RWPE1 (cell line): ENCODE results near the gene MGAT5.

ENCODE experiments used
- CTCF ChIA-PET: fragments of 350-600 bp; sonication (Branson Sonifier 250); formaldehyde crosslinking; extraction: SDS; loops from one replicate; lab custom pipeline; 2021; lab: Yijun Ruan, JAX
- POLR2A ChIA-PET: fragments of 400-600 bp; formaldehyde crosslinking; extraction: SDS; loops from one replicate; lab custom pipeline; 2020; ENCODE audit warnings: antibody characterized with exemption; ENCODE audit not compliant: low non-redundant PET; lab: Yijun Ruan, JAX
- DNase-seq: peaks from one replicate; pipeline ENCODE4 v3.0.0; 2012; ENCODE audit warnings: low spot score
- H3K27ac ChIP-seq: fragments of 450-650 bp; 2 replicates; pipeline ENCODE4 v1.5.1; 2017
- CTCF ChIP-seq: fragments of 450-650 bp; conservative IDR thresholded peaks from 2 replicates; pipeline ENCODE4 v1.5.1; 2017; ENCODE audit warnings: low read depth, mild to moderate bottlenecking

MGAT5 gene

GRCh38 chr2:134324430-134324829, 70.6 kb downstream of the MGAT5 start:
- H3K27ac ChIP-seq: no peak overlapping the region
- no peak for TF ChIP-seq CTCF
- CTCF ChIA-PET: no interaction called here
- POLR2A ChIA-PET: no interaction called here
- DNase-seq: no peak

GRCh38 chr2:134324947-134325346, 71.1 kb downstream of the MGAT5 start:
- POLR2A ChIA-PET: no interaction called here
- CTCF ChIA-PET: no interaction called here
- no peak for TF ChIP-seq CTCF
- no peak for DNase-seq
- no peak overlapping the region for H3K27ac ChIP-seq

GRCh38 chr2:134325696-134326095, 71.8 kb downstream of the MGAT5 start:
- no peak for DNase-seq
- no peak for TF ChIP-seq CTCF
- no peak overlapping the region for H3K27ac ChIP-seq
- ChIA-PET POLR2A (no interaction called here), CTCF (no interaction called here)

- no peak for TF ChIP-seq CTCF
- DNase-seq: peak; percentile 18
- no peak overlapping the region for H3K27ac ChIP-seq
- POLR2A ChIA-PET: no interaction called here
- CTCF ChIA-PET: interaction anchor here (0.6 kb wide), 1 partner anchor 9 kb away, joined by 4 read pairs; no protein-coding TSS in a partner anchor
Measured at GRCh38 chr2:134327367-134327766, 73.5 kb downstream of the MGAT5 start.

- TF ChIP-seq CTCF: no peak
- ChIA-PET CTCF (interaction anchor here (0.7 kb wide), 1 partner anchor 1206 kb away, joined by 3 read pairs; no protein-coding TSS in a partner anchor), POLR2A (interaction anchor here (0.6 kb wide), 1 partner anchor 90 kb away, joined by 3 read pairs; no protein-coding TSS in a partner anchor)
- no peak for DNase-seq
- no peak overlapping the region for H3K27ac ChIP-seq
Measured at GRCh38 chr2:134331081-134331480, 77.2 kb downstream of the MGAT5 start.

- DNase-seq: no peak
- ChIA-PET POLR2A (no interaction called here), CTCF (interaction anchor here (0.6 kb wide), 1 partner anchor 88 kb away, joined by 3 read pairs; no protein-coding TSS in a partner anchor)
- H3K27ac ChIP-seq: no peak overlapping the region
- no peak for TF ChIP-seq CTCF
Measured at GRCh38 chr2:134333646-134334189, 79.8 kb downstream of the MGAT5 start.
